BLaER1 (cell line): ENCODE results near the gene PITPNC1.

Experiments
- H3K27ac ChIP-seq: shearing (Covaris generic); formaldehyde crosslinking; 2 replicates; pipeline ENCODE4 v1.8.1; 2022
- H3K27me3 ChIP-seq: shearing (Covaris generic); formaldehyde crosslinking; 2 replicates; pipeline ENCODE4 v1.8.1; 2022
- H3K36me3 ChIP-seq: shearing (Covaris generic); formaldehyde crosslinking; 2 replicates; pipeline ENCODE4 v1.8.1; 2022
- H3K4me1 ChIP-seq: shearing (Covaris generic); formaldehyde crosslinking; 2 replicates; pipeline ENCODE4 v1.8.1; 2022
- H3K4me2 ChIP-seq: shearing (Covaris generic); formaldehyde crosslinking; 2 replicates; pipeline ENCODE4 v1.8.1; 2022
- H3K4me3 ChIP-seq: shearing (Covaris generic); formaldehyde crosslinking; 2 replicates; pipeline ENCODE4 v1.8.1; 2022
- H3K9ac ChIP-seq: shearing (Covaris generic); formaldehyde crosslinking; 2 replicates; pipeline ENCODE4 v1.8.1; 2022
- H3K9me3 ChIP-seq: shearing (Covaris generic); formaldehyde crosslinking; 2 replicates; pipeline ENCODE4 v1.8.1; 2022
- H4K20me1 ChIP-seq: shearing (Covaris generic); formaldehyde crosslinking; 2 replicates; pipeline ENCODE4 v1.8.1; 2022
- Cebpa-rat ChIP-seq: shearing (Covaris generic); IDR thresholded peaks from 2 replicates; pipeline ENCODE4 v1.8.1; 2022

PITPNC1 gene

DNA sequence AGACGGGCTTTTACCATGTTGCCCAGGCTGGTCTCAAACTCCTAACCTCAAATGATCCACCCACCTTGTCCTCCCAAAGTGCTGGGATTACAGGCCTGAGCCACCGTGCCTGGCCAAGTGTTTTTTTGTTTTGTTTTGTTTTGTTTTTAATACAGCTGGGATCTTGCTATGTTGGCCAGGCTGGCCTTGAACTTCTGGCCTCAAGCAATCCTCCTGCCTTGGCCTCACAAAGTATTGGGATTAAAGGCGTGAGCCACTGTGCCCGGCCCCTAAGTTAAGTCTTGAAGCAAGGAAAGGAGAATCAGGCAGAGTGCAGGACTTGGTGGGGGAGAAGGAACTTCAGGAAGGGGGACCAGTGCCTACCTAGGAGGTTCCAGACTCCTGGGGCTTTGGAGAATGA, 288.9 kb downstream of the PITPNC1 start:
- Histone ChIP-seq H3K27ac (no peak overlapping the region), H3K4me2 (no peak overlapping the region), H3K9me3 (peaks cover 19% of the 10 kb centered on the region), H3K27me3 (no peaks in the 10 kb centered on the region), H3K9ac (no peak overlapping the region), H3K36me3 (peaks cover 82% of the 10 kb centered on the region), H3K4me3 (no peak overlapping the region), H3K4me1 (peaks cover 2% of the 10 kb centered on the region), H4K20me1 (no peaks in the 10 kb centered on the region)
- TF ChIP-seq Cebpa-rat = no peak

DNA sequence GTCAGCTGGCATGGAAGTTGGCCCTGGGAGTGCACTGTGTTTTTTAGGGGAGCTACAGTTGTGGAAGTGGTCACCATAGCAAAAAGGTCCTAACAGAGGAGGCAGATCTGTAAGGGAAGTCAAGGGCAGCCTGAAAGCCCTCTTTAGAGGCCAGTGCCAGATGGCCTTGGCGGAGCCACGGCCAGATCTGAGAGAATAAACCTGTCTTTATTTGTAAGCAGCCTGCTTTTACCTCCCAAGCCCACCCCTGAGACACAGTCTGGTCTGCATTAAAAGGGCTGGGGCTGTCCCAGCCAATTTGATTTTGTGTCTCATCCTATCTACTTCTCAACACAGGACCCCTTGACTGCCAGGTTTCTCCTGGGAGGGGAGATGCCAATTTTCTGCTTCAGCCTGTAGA, 289.6 kb downstream of the PITPNC1 start:
- no peak for TF ChIP-seq Cebpa-rat
- Histone ChIP-seq H3K9ac (no peak overlapping the region), H3K27me3 (no peaks in the 10 kb centered on the region)

DNA sequence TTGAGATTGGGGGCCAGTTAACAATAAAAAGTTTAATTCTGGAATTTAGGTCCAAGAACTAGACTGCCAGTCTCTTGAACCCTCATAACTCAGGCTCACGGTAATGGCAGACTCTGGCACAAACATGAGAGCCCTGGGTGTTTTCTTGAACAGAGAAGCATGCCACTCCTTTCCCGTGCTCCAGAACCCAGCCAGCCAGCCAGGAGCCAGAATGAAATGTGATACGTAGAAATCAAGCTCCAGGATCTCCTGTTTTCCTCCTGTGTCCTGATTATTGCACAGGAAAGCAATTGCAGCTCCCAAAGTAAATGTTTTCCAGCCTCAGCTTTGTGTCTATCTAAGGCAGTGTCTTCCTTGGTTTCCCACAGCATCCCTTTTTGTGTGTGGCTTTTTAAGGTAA, 294.4 kb downstream of the PITPNC1 start:
- H3K4me1 ChIP-seq = peaks cover 50% of the 10 kb centered on the region
- no peaks in the 10 kb centered on the region for H4K20me1 ChIP-seq
- H3K4me3 ChIP-seq = no peak overlapping the region
- H3K36me3 ChIP-seq = peaks cover 66% of the 10 kb centered on the region
- H3K4me2 ChIP-seq = no peak overlapping the region
- H3K27ac ChIP-seq = no peak overlapping the region
- TF ChIP-seq Cebpa-rat = no peak
- H3K9me3 ChIP-seq = peaks cover 5% of the 10 kb centered on the region
- H3K9ac ChIP-seq = no peak overlapping the region
- no peaks in the 10 kb centered on the region for H3K27me3 ChIP-seq

More for the DNA sequence above, 289.6 kb downstream of the PITPNC1 start:
- Histone ChIP-seq H3K4me2 (no peak overlapping the region), H4K20me1 (no peaks in the 10 kb centered on the region), H3K9me3 (peaks cover 16% of the 10 kb centered on the region), H3K4me3 (no peak overlapping the region), H3K36me3 (peaks cover 82% of the 10 kb centered on the region), H3K27ac (0 out of 2 replicates have a peak overlapping the region, but pooled peaks have one; percentile 22), H3K4me1 (peaks cover 9% of the 10 kb centered on the region)

DNA sequence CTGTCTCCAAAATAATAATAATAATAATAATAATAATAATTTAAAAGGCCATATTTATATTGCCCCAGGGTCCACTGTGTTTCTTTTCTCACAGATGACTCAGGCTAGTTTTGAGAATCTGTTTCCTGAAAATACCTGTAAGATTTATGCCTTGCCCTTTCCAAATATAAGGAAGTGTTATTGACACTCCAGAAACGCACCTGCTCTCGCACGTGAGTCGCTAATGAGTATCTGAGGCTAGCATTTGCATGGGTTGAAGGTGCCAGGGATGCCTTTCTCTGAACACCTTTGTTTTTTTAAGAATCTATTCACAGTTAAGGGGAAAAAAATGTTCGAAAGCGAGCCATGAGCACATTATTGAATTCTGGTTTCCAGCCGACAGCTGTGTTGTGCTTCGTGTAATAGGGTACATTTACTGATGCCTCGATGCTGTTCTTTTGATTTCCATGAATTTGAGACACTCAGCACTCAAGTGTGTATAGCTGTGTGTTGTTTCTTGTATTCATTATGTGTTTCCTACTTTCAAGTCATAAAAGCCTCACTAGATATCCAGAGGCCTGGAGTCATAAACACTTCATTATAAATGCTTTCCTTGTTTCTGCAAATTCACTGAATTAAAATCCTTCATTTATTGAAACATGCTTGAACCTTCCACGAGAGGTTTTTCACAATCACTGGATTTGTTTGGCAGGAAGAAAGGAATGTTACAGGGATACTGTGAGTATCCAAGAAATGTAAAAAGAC, 295.7 kb downstream of the PITPNC1 start:
- H3K27me3 ChIP-seq = no peaks in the 10 kb centered on the region; the same call in 1 of the 2 replicates
- peaks cover 53% of the 10 kb centered on the region for H3K36me3 ChIP-seq
- H3K4me3 ChIP-seq = no peak overlapping the region
- H3K9ac ChIP-seq = no peak overlapping the region
- H3K4me2 ChIP-seq = peak overlapping the region; percentile 27; the same call in 1 of the 2 replicates
- H3K27ac ChIP-seq = no peak overlapping the region
- no peaks in the 10 kb centered on the region for H4K20me1 ChIP-seq
- TF ChIP-seq Cebpa-rat = no peak
- peaks cover 63% of the 10 kb centered on the region for H3K4me1 ChIP-seq
- H3K9me3 ChIP-seq = peaks cover 5% of the 10 kb centered on the region

DNA sequence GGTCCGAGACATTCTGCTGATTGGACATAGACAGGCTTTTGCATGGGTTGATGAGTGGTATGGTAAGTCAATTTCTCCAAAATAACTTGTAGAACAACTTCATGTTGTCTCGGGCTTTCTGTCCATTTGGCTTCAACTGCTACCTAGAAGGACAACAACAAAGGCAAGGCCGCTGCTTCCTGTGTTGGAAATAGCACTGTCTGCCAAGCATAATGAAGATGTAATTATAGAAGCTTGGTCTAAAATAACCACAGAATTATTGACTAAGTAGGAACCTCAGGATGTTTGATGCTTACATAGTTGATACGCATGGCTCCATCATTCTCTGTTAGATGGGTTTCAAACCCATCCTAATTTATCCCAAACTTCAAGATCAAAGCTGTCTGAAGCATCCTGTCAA, 298.4 kb downstream of the PITPNC1 start:
- H3K4me1 ChIP-seq = peaks cover 90% of the 10 kb centered on the region
- H3K27ac ChIP-seq = peak overlapping the region; percentile 10; the same call in 1 of the 2 replicates
- no peaks in the 10 kb centered on the region; the same call in 1 of the 2 replicates for H3K27me3 ChIP-seq
- H4K20me1 ChIP-seq = no peaks in the 10 kb centered on the region
- TF ChIP-seq Cebpa-rat = no peak
- peaks cover 26% of the 10 kb centered on the region for H3K36me3 ChIP-seq
- H3K9me3 ChIP-seq = no peaks in the 10 kb centered on the region
- peak overlapping the region; percentile 56; the same call in 1 of the 2 replicates for H3K9ac ChIP-seq
- H3K4me2 ChIP-seq = peak overlapping the region; percentile 78
- peak overlapping the region; percentile 55; the same call in 1 of the 2 replicates for H3K4me3 ChIP-seq

DNA sequence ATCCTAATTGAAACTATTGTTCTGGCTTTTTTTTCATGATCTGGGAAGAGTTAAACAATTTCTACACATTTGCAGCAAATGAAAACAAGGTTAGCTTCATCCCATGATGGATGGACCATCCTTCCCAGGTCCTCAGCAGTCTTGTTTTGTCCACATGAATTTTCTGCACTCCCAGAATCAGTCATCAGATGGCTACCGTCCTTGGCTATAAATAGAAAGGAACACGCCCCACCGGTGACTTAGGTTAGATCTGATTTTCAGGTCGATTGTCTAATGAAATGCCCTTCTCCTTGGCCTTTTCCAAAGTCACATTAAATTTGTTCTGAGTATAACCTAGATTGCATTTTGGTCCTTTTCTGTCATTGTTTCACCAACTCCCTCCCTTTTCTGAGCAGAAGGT, 299.2 kb downstream of the PITPNC1 start:
- H3K36me3 ChIP-seq = peaks cover 18% of the 10 kb centered on the region
- H3K9ac ChIP-seq = peak overlapping the region; percentile 70; the same call in 1 of the 2 replicates
- peaks cover 93% of the 10 kb centered on the region for H3K4me1 ChIP-seq

DNA sequence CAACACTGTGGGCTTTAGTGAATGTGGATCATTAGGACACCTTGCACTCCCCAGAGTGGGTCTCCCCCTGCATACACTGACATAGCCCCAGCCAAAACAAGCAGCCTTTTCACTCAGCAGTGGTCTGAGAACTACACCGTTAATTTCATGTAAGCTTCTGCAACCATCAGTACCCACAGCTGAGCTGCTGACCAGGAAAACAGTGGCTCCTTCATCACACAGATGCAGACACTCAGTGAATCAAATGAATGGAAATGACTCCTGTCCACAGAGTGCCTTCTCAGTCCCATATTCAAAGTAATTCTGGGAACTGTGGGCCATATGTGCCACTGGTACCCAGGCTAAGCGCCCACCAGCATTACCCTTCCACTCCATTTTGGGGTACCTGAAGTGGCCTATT, 301.3 kb downstream of the PITPNC1 start:
- Histone ChIP-seq H3K4me2 (peak overlapping the region; percentile 78), H3K9me3 (peaks cover 4% of the 10 kb centered on the region; the same call in 1 of the 2 replicates), H4K20me1 (no peaks in the 10 kb centered on the region), H3K27me3 (no peaks in the 10 kb centered on the region; the same call in 1 of the 2 replicates), H3K36me3 (peaks cover 6% of the 10 kb centered on the region; the same call in 1 of the 2 replicates), H3K4me1 (peaks cover 95% of the 10 kb centered on the region), H3K27ac (peak overlapping the region; percentile 70), H3K4me3 (no peak overlapping the region), H3K9ac (peak overlapping the region; percentile 70; the same call in 1 of the 2 replicates)
- no peak for TF ChIP-seq Cebpa-rat

More for the DNA sequence above, 299.2 kb downstream of the PITPNC1 start:
- no peaks in the 10 kb centered on the region; the same call in 1 of the 2 replicates for H3K27me3 ChIP-seq
- TF ChIP-seq Cebpa-rat = no peak
- peak overlapping the region; percentile 70; the same call in 1 of the 2 replicates for H3K27ac ChIP-seq
- peak overlapping the region; percentile 55 for H3K4me3 ChIP-seq
- H4K20me1 ChIP-seq = no peaks in the 10 kb centered on the region
- H3K9me3 ChIP-seq = no peaks in the 10 kb centered on the region
- H3K4me2 ChIP-seq = peak overlapping the region; percentile 78

DNA sequence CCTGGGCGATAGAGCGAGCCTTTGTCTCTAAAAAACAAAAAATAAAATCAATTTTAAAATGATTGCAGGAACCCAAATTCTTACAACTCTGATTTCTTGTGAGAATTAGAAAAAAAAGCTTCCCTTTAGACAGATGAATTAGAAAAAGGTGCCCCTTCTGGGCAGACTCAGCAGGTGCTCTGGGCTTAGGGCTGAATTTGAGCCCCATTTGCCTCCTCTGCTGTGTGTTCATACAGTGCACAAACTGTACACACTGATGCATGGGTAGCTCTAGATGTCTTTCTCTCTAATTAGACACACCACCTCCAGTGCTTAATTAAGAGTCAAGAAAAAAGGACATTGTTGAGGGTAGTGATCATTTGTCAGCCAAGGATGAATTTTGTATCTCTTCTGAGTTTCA, 302.1 kb downstream of the PITPNC1 start:
- H3K4me3 ChIP-seq = no peak overlapping the region
- no peaks in the 10 kb centered on the region; the same call in 1 of the 2 replicates for H3K27me3 ChIP-seq
- peak overlapping the region; percentile 70 for H3K9ac ChIP-seq
- peaks cover 92% of the 10 kb centered on the region for H3K4me1 ChIP-seq
- H3K27ac ChIP-seq = peak overlapping the region; percentile 70
- H3K36me3 ChIP-seq = 0 out of 2 replicates have a peak, but pooled peaks cover 6% of the 10 kb centered on the region
- H4K20me1 ChIP-seq = no peaks in the 10 kb centered on the region
- H3K9me3 ChIP-seq = peaks cover 4% of the 10 kb centered on the region; the same call in 1 of the 2 replicates
- TF ChIP-seq Cebpa-rat = no peak
- H3K4me2 ChIP-seq = peak overlapping the region; percentile 78

DNA sequence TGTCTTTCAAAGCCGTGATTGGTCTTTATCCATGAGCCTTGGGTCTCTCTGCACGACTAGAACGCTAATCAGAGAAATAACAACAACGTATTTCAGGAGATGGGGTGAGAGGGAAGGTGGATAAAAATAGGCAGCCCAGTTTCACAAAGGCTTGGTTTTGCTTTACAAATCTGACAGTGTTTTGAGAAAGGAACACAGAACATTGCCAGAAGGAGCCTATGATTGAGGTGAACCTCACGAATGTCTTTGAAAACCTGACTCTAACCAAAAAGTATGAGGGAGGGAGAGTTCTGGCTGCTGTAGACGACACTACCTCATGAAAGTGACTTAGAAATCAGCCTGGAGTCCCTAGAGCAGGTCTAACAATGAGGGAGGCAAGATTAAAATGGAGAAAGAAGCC, 302.6 kb downstream of the PITPNC1 start:
- peak overlapping the region; percentile 70 for H3K27ac ChIP-seq
- H3K36me3 ChIP-seq = 0 out of 2 replicates have a peak, but pooled peaks cover 6% of the 10 kb centered on the region
- no peak overlapping the region for H3K4me3 ChIP-seq
- H3K9me3 ChIP-seq = peaks cover 4% of the 10 kb centered on the region; the same call in 1 of the 2 replicates
- TF ChIP-seq Cebpa-rat = no peak
- H3K27me3 ChIP-seq = no peaks in the 10 kb centered on the region; the same call in 1 of the 2 replicates
- peak overlapping the region; percentile 70 for H3K9ac ChIP-seq
- H4K20me1 ChIP-seq = no peaks in the 10 kb centered on the region
- H3K4me2 ChIP-seq = peak overlapping the region; percentile 78
- peaks cover 88% of the 10 kb centered on the region for H3K4me1 ChIP-seq
